DND-41 (cell line): ENCODE results near the gene CTRB1.

Experiments used
- CTCF ChIP-seq: IDR thresholded peaks from 2 replicates; pipeline ENCODE4 v1.5.1; 2012; ENCODE audit warnings: borderline replicate concordance, low read length, moderate library complexity, mild to moderate bottlenecking; ENCODE audit not compliant: poor library complexity, severe bottlenecking; ENCODE audit errors: extremely low read depth
- EZH2 ChIP-seq: IDR thresholded peaks from 3 replicates; pipeline ENCODE4 v1.6.1; 2012; ENCODE audit warnings: borderline replicate concordance, low read depth, mild to moderate bottlenecking, moderate library complexity, low read length, inconsistent platforms; ENCODE audit not compliant: severe bottlenecking

GRCh38 chr16:75235721-75236193, 17.0 kb downstream of the CTRB1 start:
- TF ChIP-seq EZH2 (no peak), CTCF (no peak)
